Activated T-cell treated with anti-CD3 and anti-CD28 coated beads, Interleukin-2, amount 50 U/mL, for 4 hours (primary cell): ENCODE measurements around the gene WDR83. TPM values are rescaled to one million over a fixed set of nuclear protein-coding genes. Genes with fewer than 3 reads are reported as not detected.

ENCODE experiments used
- ATAC-seq, 2 donors: fragments of 200-7000 bp; cut with Tn5 transposase; one replicate each; pipeline ENCODE4 v1.10.0; 2021
- DNase-seq: peaks from one replicate; pipeline ENCODE4 v3.0.0-alpha.2; 2020
- H3K27me3 Mint-ChIP-seq: one replicate; pipeline ENCODE4 v1.8.0; 2021; ENCODE audit warnings: low read depth, mixed read lengths
- H3K36me3 Mint-ChIP-seq: one replicate; pipeline ENCODE4 v1.8.0; 2022; ENCODE audit warnings: mixed read lengths; ENCODE audit not compliant: insufficient read depth
- H3K4me1 Mint-ChIP-seq: one replicate; pipeline ENCODE4 v1.8.0; 2021; ENCODE audit warnings: low read depth, mixed read lengths
- H3K4me3 Mint-ChIP-seq: one replicate; pipeline ENCODE4 v1.8.0; 2021; ENCODE audit warnings: mild to moderate bottlenecking, moderate library complexity, mixed read lengths
- H3K9me3 Mint-ChIP-seq: one replicate; pipeline ENCODE4 v1.8.0; 2021; ENCODE audit warnings: mixed read lengths
- total RNA-seq, 3 donors: library from RNA; stranded (reverse); gene quantifications; one replicate each; pipeline ENCODE4 v1.2.1, GENCODE V29; 2021

WDR83 gene
- total RNA-seq, 3 donors from 2014 or later: 27.8 to 29.6 (median 28.3) TPM

- Mint-ChIP-seq H3K4me3 (peak overlapping the region; percentile 94), H3K9me3 (no peaks in the 10 kb centered on the region), H3K36me3 (peaks cover 19% of the 10 kb centered on the region), H3K4me1 (peaks cover 24% of the 10 kb centered on the region), H3K27me3 (no peaks in the 10 kb centered on the region)
- ATAC-seq (peak; percentile 87), DNase-seq (peak; percentile 88)
Observed at GRCh38 chr19:12722566-12723380, 56.2 kb downstream of the WDR83 start.

- H3K36me3 Mint-ChIP-seq: peaks cover 19% of the 10 kb centered on the region
- H3K9me3 Mint-ChIP-seq: no peaks in the 10 kb centered on the region
- H3K4me3 Mint-ChIP-seq: peak overlapping the region; percentile 94
- ATAC-seq (no peak), DNase-seq (no peak)
- H3K27me3 Mint-ChIP-seq: no peaks in the 10 kb centered on the region
- H3K4me1 Mint-ChIP-seq: peaks cover 24% of the 10 kb centered on the region
Observed at GRCh38 chr19:12723381-12723640, 56.7 kb downstream of the WDR83 start.

DNA sequence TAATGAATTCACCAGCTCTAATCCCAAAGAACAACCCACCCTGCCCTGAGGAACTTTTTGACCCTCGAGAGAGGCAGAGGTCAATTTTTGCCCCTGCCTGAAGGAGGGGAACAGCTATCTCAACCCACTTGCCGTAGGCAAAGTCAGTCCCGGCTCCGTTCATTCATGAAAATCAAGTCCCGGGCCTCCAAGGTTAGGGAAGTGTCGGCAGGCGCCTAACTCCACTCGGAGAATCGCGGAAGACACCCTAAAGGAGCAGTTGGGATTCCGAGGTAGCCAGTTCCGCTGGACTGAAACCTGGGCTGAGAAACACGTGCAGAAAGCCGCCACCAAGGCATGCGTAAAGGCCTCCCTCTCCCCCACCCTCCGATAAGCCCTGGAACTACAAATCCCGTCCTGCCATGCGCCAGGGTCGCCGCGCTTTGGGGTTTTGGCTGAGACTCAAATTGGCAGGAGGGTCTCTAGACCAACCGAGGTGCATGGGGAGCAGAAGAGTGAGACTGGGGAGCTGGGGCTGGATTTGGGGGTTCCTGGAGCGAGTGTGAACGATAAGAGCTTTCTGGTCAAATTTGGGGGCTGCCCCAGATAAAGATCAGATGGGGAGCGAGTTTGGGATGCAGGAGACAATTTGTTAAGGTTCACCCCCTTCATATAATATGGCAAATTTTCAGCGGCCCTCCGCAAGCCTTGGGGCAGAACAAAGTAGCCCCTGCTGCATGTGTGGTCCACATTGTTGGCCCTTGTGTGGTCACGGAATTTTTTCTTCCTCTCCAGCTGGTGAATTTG is 57.2 kb downstream of the WDR83 start, which contains the start of gene TNPO2:
TSS of gene TNPO2 (minus strand) at position 292 of the 786 bp plus-strand sequence. CDS start 2,955 bp downstream, outside the sequence.
- Mint-ChIP-seq H3K4me3 (peak within 1 kb of the TSS; percentile 94), H3K9me3 (no peaks in the 10 kb centered on the region), H3K27me3 (no peaks in the 10 kb centered on the region), H3K36me3 (peaks cover 14% of the 10 kb centered on the region), H3K4me1 (peaks cover 21% of the 10 kb centered on the region)
- peak; percentile 60 to 67 for ATAC-seq
- peak; percentile 63 for DNase-seq

Other genes with a start within 250 kb of the WDR83 start
- 1 to 10 TPM; 2.2 to 2.4 (median 2.3) TPM for gene ZNF443, start 225.8 kb upstream of the WDR83 start, total RNA-seq
- 1 to 10 TPM in 1 of 3 donors, under 1 TPM in 2; 0.58 to 1.4 (median 0.87) TPM for gene ZNF709, start 182.0 kb upstream of the WDR83 start, total RNA-seq
- 1 to 10 TPM; 2.6 to 5.1 (median 4.9) TPM for gene ZNF564, start 115.3 kb upstream of the WDR83 start, total RNA-seq
- gene ZNF490, start 56.0 kb upstream of the WDR83 start, total RNA-seq: 1 to 10 TPM; 7.2 to 7.8 (median 7.5) TPM
- 10 to 100 TPM; 13.3 to 19.5 (median 13.8) TPM for gene ZNF791, start 55.9 kb upstream of the WDR83 start, total RNA-seq
- gene MAN2B1, start 65 bp upstream of the WDR83 start, total RNA-seq: 100 to 1,000 TPM in 2 of 3 donors, 10 to 100 TPM in 1; 97.3 to 131 (median 127) TPM
- gene DHPS, start 15.1 kb downstream of the WDR83 start, total RNA-seq: 100 to 1,000 TPM; 129 to 137 (median 132) TPM
- gene GNG14, start 21.2 kb downstream of the WDR83 start, total RNA-seq: not detected
- 1 to 10 TPM; 7.9 to 9.9 (median 9.4) TPM for gene FBXW9, start 29.8 kb downstream of the WDR83 start, total RNA-seq
- gene TNPO2, start 57.1 kb downstream of the WDR83 start, total RNA-seq: 100 to 1,000 TPM; 223 to 236 (median 232) TPM
- gene TRIR, start 67.9 kb downstream of the WDR83 start, total RNA-seq: 100 to 1,000 TPM; 223 to 251 (median 235) TPM
- gene GET3, start 70.7 kb downstream of the WDR83 start, total RNA-seq: 10 to 100 TPM; 92.8 to 95.1 (median 93.8) TPM
- not detected for gene BEST2, start 85.0 kb downstream of the WDR83 start, total RNA-seq
- gene HOOK2, start 108.7 kb downstream of the WDR83 start, total RNA-seq: 1 to 10 TPM; 5.9 to 8.4 (median 6.0) TPM
- gene JUNB, start 124.7 kb downstream of the WDR83 start, total RNA-seq: 100 to 1,000 TPM; 261 to 295 (median 287) TPM
- 100 to 1,000 TPM; 185 to 224 (median 211) TPM for gene PRDX2, start 135.0 kb downstream of the WDR83 start, total RNA-seq
- gene THSD8, start 135.3 kb downstream of the WDR83 start, total RNA-seq: 10 to 100 TPM; 10.3 to 18.8 (median 12.6) TPM
- gene RNASEH2A, start 139.8 kb downstream of the WDR83 start, total RNA-seq: 10 to 100 TPM; 32.3 to 42.7 (median 39.1) TPM
- gene RTBDN, start 167.8 kb downstream of the WDR83 start, total RNA-seq: not detected
- 1 to 10 TPM in 1 of 3 donors, under 1 TPM in 2; 0.37 to 1.0 (median 0.38) TPM for gene MAST1, start 171.7 kb downstream of the WDR83 start, total RNA-seq
- gene DNASE2, start 214.6 kb downstream of the WDR83 start, total RNA-seq: 10 to 100 TPM; 14.3 to 19.5 (median 15.9) TPM
- under 1 TPM; 0.55 to 0.92 (median 0.68) TPM for gene KLF1, start 220.4 kb downstream of the WDR83 start, total RNA-seq
- gene GCDH, start 224.4 kb downstream of the WDR83 start, total RNA-seq: 10 to 100 TPM; 60.1 to 85.8 (median 72.8) TPM